Right lobe of liver (tissue), 6 donors: Measurements from ENCODE around the gene CLP1. TPM values are rescaled to one million over a fixed set of nuclear protein-coding genes. Genes with fewer than 3 reads are reported as not detected.

ENCODE experiments used
- ATAC-seq, 4 donors: fragments of 200-7000 bp; cut with Tn5 transposase; one replicate each; pipeline ENCODE4 v1.9.1; 2020; ENCODE audit warnings: mild to moderate bottlenecking in 4 of 4, moderate library complexity in 4 of 4
- DNase-seq, 3 donors: peaks; one replicate each; pipeline ENCODE4 v3.0.0-alpha.2; 2020
- H3K27ac ChIP-seq, 3 donors: fragments of 200-600 bp; one replicate each; pipeline ENCODE4 v1.8.0; 2022
- H3K27me3 ChIP-seq, 2 donors: fragments of 200-600 bp; one replicate each; pipeline ENCODE4 v1.8.0; 2022
- H3K36me3 ChIP-seq, 4 donors: fragments of 200-600 bp; sonication (generic) in 1 of 4; one replicate each; pipeline versions ENCODE4 v1.5.1 to v1.8.0; 2017 to 2022; ENCODE audit warnings: control low read depth in 1 of 4
- H3K4me1 ChIP-seq, 4 donors: fragments of 200-600 bp; sonication (generic) in 1 of 4; one replicate each; pipeline versions ENCODE4 v1.5.1 to v1.8.0; 2017 to 2022; ENCODE audit warnings: control low read depth in 1 of 4
- H3K4me3 ChIP-seq, 3 donors: fragments of 200-600 bp; one replicate each; pipeline ENCODE4 v1.8.0; 2022
- H3K9me3 ChIP-seq, 4 donors: fragments of 200-600 bp; sonication (generic) in 1 of 4; one replicate each; pipeline versions ENCODE4 v1.5.1 to v1.8.0; 2017 to 2022; ENCODE audit warnings: control low read depth in 1 of 4
- CTCF ChIP-seq, 4 donors: fragments of 200-600 bp in 3 of 4; fragments of 450-650 bp in 1 of 4; IDR thresholded peaks; one replicate each; pipeline versions ENCODE4 v1.5.1 to v1.8.0; 2016 to 2022; ENCODE audit warnings: antibody characterized with exemption in 4 of 4, mild to moderate bottlenecking in 2 of 4
- WGBS: methylation state at CpG from one replicate; pipeline ENCODE4 v1.1.6; 2018; ENCODE audit warnings: low coverage, low lambda C conversion rate; ENCODE audit not compliant: insufficient coverage; ENCODE audit errors: missing lambda C conversion rate; 5-methylcytosine and 5-hydroxymethylcytosine counted together
- intact Hi-C, 2 donors: fragments of 100-400 bp; cut with DNase I; formaldehyde crosslinking; loops; one replicate each; pipeline versions ENCODE4 v1.11.2 to v1.14.1; 2022
- microRNA counts: library from miRNA; unstranded; fragments of <30 nt; microRNA quantifications from one replicate; lab custom pipeline; 2016
- microRNA-seq, 2 donors: library from miRNA; unstranded; fragments of <30 nt; microRNA quantifications; one replicate each; pipeline ENCODE4, GENCODE V29; 2019 to 2020
- small RNA-seq, 2 experiments: library from RNA; depleted of rRNA; stranded (forward); fragments of <200 nt; gene quantifications; one replicate each; pipeline ENCODE3, GENCODE V24; 2016
- total RNA-seq, 6 experiments: library from RNA; depleted of rRNA in 2 of 6; stranded (reverse); fragments of >200 nt in 2 of 6; fragmentation: NEBNext Ultra II Directional in 3 of 6; extraction: Animal tissue kit (Norgen Biotek cat#: 25700) in 3 of 6; gene quantifications; one replicate each; pipeline versions ENCODE4 v1.1.0 to v1.2.4, GENCODE V29; 2016 to 2023
- donor health status: DM: no; HTN: yes; CAD: no.
- donor health status: DM: no; HTN: no; CAD: no.
- donor health status: DM: no; HTN: no; CAD: no.
- donor health status: DM: no; HTN: yes; CAD: no.
- donor health status: DM: no; HTN: yes; CAD: no.

CLP1 gene
- total RNA-seq, 6 experiments from 2014 or later = 5.6 to 9.2 (median 6.8) TPM

- intact Hi-C loops = no loop called here
- ATAC-seq = no peak
- Histone ChIP-seq H3K36me3 (peaks cover 0 to 2% (median 0%) of the 10 kb centered on the region in 4 donors), H3K27ac (no peak overlapping the region), H3K4me1 (peaks cover 0 to 27% (median 12%) of the 10 kb centered on the region in 4 donors), H3K27me3 (no peaks in the 10 kb centered on the region), H3K9me3 (no peaks in the 10 kb centered on the region), H3K4me3 (no peak overlapping the region)
- 92% methylated on average over 5 of the region's 5 CpGs for WGBS
- DNase-seq = no peak
- no peak for TF ChIP-seq CTCF (IDR thresholded peaks at IDR 0.05)
Measured at GRCh38 chr11:57709802-57710367, 52.3 kb downstream of the CLP1 start.

MicroRNAs within 50 kb of the gene (microRNA counts, 767-probe panel; counts per million panel counts)
- 8,773 counts per million, percentile 40 among the panel's probes with 10 or more counts for microRNA hsa-miR-130a-3p (lab: Ali Mortazavi, UCI)

Small RNAs within 50 kb of the gene (microRNA-seq; reads per million reads assigned to microRNA genes)
- gene MIR130A = 7,583 to 11,114 reads per million in 2 donors

Small RNAs within 50 kb of the gene (small RNA-seq; reads per million reads assigned to genes)
- 356 to 468 reads per million in 2 experiments for gene MIR130A

Other genes starting within 250 kb of the CLP1 start
- 100 to 1,000 TPM; 109 to 259 (median 185) TPM for gene SLC43A3, start 230.6 kb upstream of the CLP1 start, total RNA-seq
- 10 to 100 TPM; 12.5 to 54.4 (median 18.6) TPM for gene RTN4RL2, start 197.2 kb upstream of the CLP1 start, total RNA-seq
- 100 to 1,000 TPM in 3 of 6 experiments, 10 to 100 TPM in 3; 38.9 to 173 (median 106) TPM for gene SLC43A1, start 142.1 kb upstream of the CLP1 start, total RNA-seq
- gene TIMM10, start 127.0 kb upstream of the CLP1 start, total RNA-seq = 10 to 100 TPM; 19.6 to 48.5 (median 39.0) TPM
- gene SMTNL1, start 120.2 kb upstream of the CLP1 start, total RNA-seq = not detected
- 100 to 1,000 TPM in 1 of 6 experiments, 10 to 100 TPM in 5; 36.6 to 124 (median 58.6) TPM for gene UBE2L6, start 90.1 kb upstream of the CLP1 start, total RNA-seq
- gene SERPING1, start 60.1 kb upstream of the CLP1 start, total RNA-seq = 1,000 to 10,000 TPM; 1,903 to 2,571 (median 2,194) TPM
- gene YPEL4, start 7.8 kb upstream of the CLP1 start, total RNA-seq = under 1 TPM in 4 of 6 experiments, not detected in 2; 0.06 to 0.84 (median 0.30) TPM
- 10 to 100 TPM; 27.0 to 35.7 (median 33.6) TPM for gene ZDHHC5, start 10.4 kb downstream of the CLP1 start, total RNA-seq
- gene MED19, start 54.5 kb downstream of the CLP1 start, total RNA-seq = 1 to 10 TPM; 5.7 to 8.7 (median 6.3) TPM
- 10 to 100 TPM; 39.1 to 53.8 (median 48.5) TPM for gene TMX2, start 54.8 kb downstream of the CLP1 start, total RNA-seq
- 100 to 1,000 TPM in 1 of 6 experiments, 10 to 100 TPM in 5; 57.1 to 110 (median 70.7) TPM for gene SELENOH, start 83.7 kb downstream of the CLP1 start, total RNA-seq
- gene BTBD18, start 94.1 kb downstream of the CLP1 start, total RNA-seq = not detected
- 100 to 1,000 TPM in 3 of 6 experiments, 10 to 100 TPM in 3; 62.3 to 123 (median 97.8) TPM for gene CTNND1, start 104.0 kb downstream of the CLP1 start, total RNA-seq